HEK293 (cell line): Measurements from ENCODE around the gene SRSF9.

Source experiments
- EGR2 ChIP-seq: fragments of 450-650 bp; formaldehyde crosslinking; IDR thresholded peaks from 2 replicates; pipeline ENCODE4 v1.5.1; 2016; ENCODE audit warnings: low read depth, missing biosample characterization, missing genetic modification characterization
- ELK4 ChIP-seq: IDR thresholded peaks from 2 replicates; pipeline ENCODE4 v1.6.1; 2011; ENCODE audit warnings: mild to moderate bottlenecking, low read depth, low read length, borderline replicate concordance
- HOXA7 ChIP-seq: sonication (generic); formaldehyde crosslinking; IDR thresholded peaks from 2 replicates; pipeline ENCODE4 v1.8.1; 2022; ENCODE audit warnings: missing genetic modification reagents, borderline replicate concordance
- KLF1 ChIP-seq: fragments of 450-650 bp; formaldehyde crosslinking; IDR thresholded peaks from 2 replicates; pipeline ENCODE4 v1.5.1; 2016; ENCODE audit warnings: missing biosample characterization, missing genetic modification characterization
- KLF10 ChIP-seq: fragments of 450-650 bp; IDR thresholded peaks from 2 replicates; pipeline ENCODE4 v1.5.1; 2018; ENCODE audit warnings: missing biosample characterization, mild to moderate bottlenecking, missing genetic modification characterization
- KLF9 ChIP-seq: fragments of 450-650 bp; formaldehyde crosslinking; IDR thresholded peaks from 2 replicates; pipeline ENCODE4 v1.5.1; 2016; ENCODE audit warnings: missing biosample characterization, missing genetic modification characterization, low read depth
- MYNN ChIP-seq: fragments of 450-650 bp; formaldehyde crosslinking; IDR thresholded peaks from 2 replicates; pipeline ENCODE4 v1.5.1; 2016; ENCODE audit warnings: missing biosample characterization, missing genetic modification characterization, borderline replicate concordance
- PATZ1 ChIP-seq: fragments of 450-650 bp; formaldehyde crosslinking; IDR thresholded peaks from 2 replicates; pipeline ENCODE4 v1.5.1; 2016; ENCODE audit warnings: missing biosample characterization, missing genetic modification characterization
- RBAK ChIP-seq: fragments of 450-650 bp; formaldehyde crosslinking; IDR thresholded peaks from 2 replicates; pipeline ENCODE4 v1.5.1; 2016; ENCODE audit warnings: missing biosample characterization, missing genetic modification characterization
- YY1 ChIP-seq: fragments of 450-650 bp; formaldehyde crosslinking; IDR thresholded peaks from 2 replicates; pipeline ENCODE4 v1.5.1; 2018; ENCODE audit warnings: missing biosample characterization, missing genetic modification characterization
- YY2 ChIP-seq: fragments of 450-650 bp; formaldehyde crosslinking; IDR thresholded peaks from 2 replicates; pipeline ENCODE4 v1.5.1; 2016; ENCODE audit warnings: missing biosample characterization, missing genetic modification characterization
- ZBTB11 ChIP-seq: fragments of 450-650 bp; formaldehyde crosslinking; conservative IDR thresholded peaks from 2 replicates; pipeline ENCODE4 v1.5.1; 2016; ENCODE audit warnings: low read depth, missing biosample characterization, missing genetic modification characterization
- ZBTB21 ChIP-seq: fragments of 450-650 bp; formaldehyde crosslinking; IDR thresholded peaks from 2 replicates; pipeline ENCODE4 v1.5.1; 2017; ENCODE audit warnings: missing biosample characterization, missing genetic modification characterization
- ZBTB49 ChIP-seq: fragments of 450-650 bp; formaldehyde crosslinking; IDR thresholded peaks from 2 replicates; pipeline ENCODE4 v1.5.1; 2016; ENCODE audit warnings: missing biosample characterization, missing genetic modification characterization, low read depth
- ZBTB7A ChIP-seq: fragments of 450-650 bp; formaldehyde crosslinking; IDR thresholded peaks from 2 replicates; pipeline ENCODE4 v1.5.1; 2016; ENCODE audit warnings: low read depth, missing biosample characterization, missing genetic modification characterization
- ZEB2 ChIP-seq: fragments of 450-650 bp; formaldehyde crosslinking; IDR thresholded peaks from 2 replicates; pipeline ENCODE4 v1.5.1; 2016; ENCODE audit warnings: missing biosample characterization, missing genetic modification characterization
- ZNF133 ChIP-seq: fragments of 450-650 bp; formaldehyde crosslinking; IDR thresholded peaks from 2 replicates; pipeline ENCODE4 v1.5.1; 2016; ENCODE audit warnings: missing biosample characterization, missing genetic modification characterization
- ZNF280D ChIP-seq: fragments of 450-650 bp; formaldehyde crosslinking; IDR thresholded peaks from 2 replicates; pipeline ENCODE4 v1.5.1; 2016; ENCODE audit warnings: missing biosample characterization, missing genetic modification characterization
- ZNF404 ChIP-seq: fragments of 450-650 bp; formaldehyde crosslinking; IDR thresholded peaks from 2 replicates; pipeline ENCODE4 v1.5.1; 2017; ENCODE audit warnings: missing biosample characterization, missing genetic modification characterization
- ZNF426 ChIP-seq: fragments of 450-650 bp; formaldehyde crosslinking; IDR thresholded peaks from 2 replicates; pipeline ENCODE4 v1.5.1; 2017; ENCODE audit warnings: missing biosample characterization, missing genetic modification characterization, mild to moderate bottlenecking, inconsistent platforms, moderate library complexity
- ZNF433 ChIP-seq: fragments of 450-650 bp; formaldehyde crosslinking; IDR thresholded peaks from 2 replicates; pipeline ENCODE4 v1.5.1; 2016; ENCODE audit warnings: missing biosample characterization, missing genetic modification characterization, low read depth
- ZNF521 ChIP-seq: fragments of 450-650 bp; formaldehyde crosslinking; IDR thresholded peaks from 2 replicates; pipeline ENCODE4 v1.5.1; 2017; ENCODE audit warnings: missing biosample characterization, mild to moderate bottlenecking, missing genetic modification characterization
- ZNF596 ChIP-seq: fragments of 450-650 bp; IDR thresholded peaks from 2 replicates; pipeline ENCODE4 v1.5.0; 2018; ENCODE audit warnings: missing biosample characterization, mild to moderate bottlenecking, missing genetic modification characterization, moderate library complexity
- ZNF623 ChIP-seq: fragments of 450-650 bp; formaldehyde crosslinking; IDR thresholded peaks from 2 replicates; pipeline ENCODE4 v1.5.1; 2016; ENCODE audit warnings: missing biosample characterization, missing genetic modification characterization
- ZNF629 ChIP-seq: fragments of 450-650 bp; formaldehyde crosslinking; IDR thresholded peaks from 2 replicates; pipeline ENCODE4 v1.5.1; 2017; ENCODE audit warnings: missing biosample characterization, missing genetic modification characterization
- ZNF677 ChIP-seq: fragments of 450-650 bp; IDR thresholded peaks from 2 replicates; pipeline ENCODE4 v1.5.0; 2018; ENCODE audit warnings: missing biosample characterization, mild to moderate bottlenecking, missing genetic modification characterization, moderate library complexity
- ZNF768 ChIP-seq: fragments of 450-650 bp; formaldehyde crosslinking; IDR thresholded peaks from 2 replicates; pipeline ENCODE4 v1.5.1; 2018; ENCODE audit warnings: missing biosample characterization, mild to moderate bottlenecking, missing genetic modification characterization
- ZNF837 ChIP-seq: fragments of 450-650 bp; formaldehyde crosslinking; IDR thresholded peaks from 2 replicates; pipeline ENCODE4 v1.5.1; 2016; ENCODE audit warnings: missing biosample characterization, missing genetic modification characterization
- ZSCAN23 ChIP-seq: fragments of 450-650 bp; formaldehyde crosslinking; IDR thresholded peaks from 2 replicates; pipeline ENCODE4 v1.5.1; 2016; ENCODE audit warnings: missing biosample characterization, missing genetic modification characterization

SRSF9 gene

GRCh38 chr12:120437735-120438494 lies 31.6 kb downstream of the SRSF9 start, which contains the start of gene COX6A1 (continued):
- no peak for TF ChIP-seq ZNF596 (tag by site-specific recombination)
- peak; percentile 85 for TF ChIP-seq ZBTB11 (tag by site-specific recombination)
- TF ChIP-seq ZNF280D: no peak
- no peak for TF ChIP-seq ZNF133 (tag by site-specific recombination)
- TF ChIP-seq PATZ1 (tag by site-specific recombination): peak; percentile 60
- TF ChIP-seq ZBTB21: no peak
- peak; percentile 81 for TF ChIP-seq YY2 (tag by site-specific recombination)
- peak; percentile 56 for TF ChIP-seq EGR2 (tag by site-specific recombination)
- peak; percentile 56; the same call in 1 of the 2 replicates for TF ChIP-seq ELK4
- TF ChIP-seq MYNN (tag by site-specific recombination): no peak
- TF ChIP-seq ZBTB7A (tag by site-specific recombination): 0 out of 2 replicates have a peak, but pooled peaks have one; percentile 54
- no peak for TF ChIP-seq ZNF521 (tag by site-specific recombination)
- TF ChIP-seq KLF1 (tag by site-specific recombination): peak; percentile 62
- TF ChIP-seq ZNF623 (tag by site-specific recombination): no peak
- TF ChIP-seq KLF9 (tag by site-specific recombination): peak; percentile 94
- TF ChIP-seq HOXA7 (CRISPR knock-in tag): no peak
- peak; percentile 68 for TF ChIP-seq ZEB2 (tag by site-specific recombination)
- no peak for TF ChIP-seq ZNF768 (tag by site-specific recombination)
- TF ChIP-seq ZSCAN23: peak; percentile 21; the same call in 1 of the 2 replicates
- peak; percentile 81 for TF ChIP-seq YY1
- no peak for TF ChIP-seq ZNF426 (tag by site-specific recombination)
- no peak for TF ChIP-seq KLF10 (tag by site-specific recombination)
- no peak for TF ChIP-seq ZNF433 (tag by site-specific recombination)
- no peak for TF ChIP-seq ZNF837 (tag by site-specific recombination)
- TF ChIP-seq ZNF677 (tag by site-specific recombination): no peak
- TF ChIP-seq ZBTB49 (tag by site-specific recombination): no peak
- TF ChIP-seq RBAK: no peak
- peak; percentile 32; the same call in 1 of the 2 replicates for TF ChIP-seq ZNF629 (tag by site-specific recombination)
- no peak for TF ChIP-seq ZNF404 (tag by site-specific recombination)
